MM.1S (cell line): ENCODE data around the gene SLC1A1.

Experiments
- DNase-seq: peaks from one replicate; pipeline ENCODE4 v3.0.0-alpha.2; 2015
- H2AFZ ChIP-seq: fragments of 300-600 bp; sonication (generic); 2 replicates; pipeline ENCODE4 v1.6.0; 2016; ENCODE audit warnings: antibody characterized with exemption, low read length
- H3F3A ChIP-seq: fragments of 300-600 bp; sonication (generic); 2 replicates; pipeline ENCODE4 v1.6.1; 2016; ENCODE audit warnings: mild to moderate bottlenecking, antibody characterized with exemption, low read length, moderate library complexity, mixed read lengths; ENCODE audit not compliant: insufficient read depth
- H3K27ac ChIP-seq: fragments of 300-600 bp; sonication (generic); 2 replicates; pipeline ENCODE4 v1.5.1; 2016; ENCODE audit warnings: mild to moderate bottlenecking, low read length
- H3K27me3 ChIP-seq: fragments of 300-600 bp; sonication (generic); replicated peaks from 2 replicates; pipeline ENCODE4 v1.6.0; 2016; ENCODE audit warnings: low read length; ENCODE audit not compliant: insufficient read depth
- H3K36me3 ChIP-seq: fragments of 300-600 bp; sonication (generic); replicated peaks from 2 replicates; pipeline ENCODE4 v1.6.1; 2016; ENCODE audit warnings: mild to moderate bottlenecking, low read length, mixed read lengths; ENCODE audit not compliant: insufficient read depth
- H3K4me1 ChIP-seq: fragments of 300-600 bp; sonication (generic); 2 replicates; pipeline ENCODE4 v1.6.1; 2016; ENCODE audit warnings: low read length, mixed read lengths
- H3K4me2 ChIP-seq: fragments of 300-600 bp; sonication (generic); 2 replicates; pipeline ENCODE4 v1.6.0; 2016; ENCODE audit warnings: low read depth, low read length
- H3K4me3 ChIP-seq: fragments of 300-600 bp; sonication (generic); 2 replicates; pipeline ENCODE4 v1.5.1; 2016; ENCODE audit warnings: low read length, mixed read lengths
- H3K79me2 ChIP-seq: fragments of 300-600 bp; sonication (generic); 2 replicates; pipeline ENCODE4 v1.6.1; 2016; ENCODE audit warnings: mixed run types, low read length, mixed read lengths
- H3K9ac ChIP-seq: fragments of 300-600 bp; sonication (generic); 2 replicates; pipeline ENCODE4 v1.6.1; 2016; ENCODE audit warnings: low read length, mixed read lengths
- H3K9me2 ChIP-seq: fragments of 300-600 bp; sonication (generic); replicated peaks from 2 replicates; pipeline ENCODE4 v1.6.1; 2016; ENCODE audit warnings: mild to moderate bottlenecking, low read length, mixed read lengths; ENCODE audit not compliant: insufficient read depth
- H3K9me3 ChIP-seq: fragments of 300-600 bp; sonication (generic); replicated peaks from 2 replicates; pipeline ENCODE4 v1.6.1; 2016; ENCODE audit warnings: mild to moderate bottlenecking, low read length, mixed read lengths; ENCODE audit not compliant: insufficient read depth
- H4K20me1 ChIP-seq: fragments of 300-600 bp; sonication (generic); 2 replicates; pipeline ENCODE4 v1.6.1; 2016; ENCODE audit warnings: mild to moderate bottlenecking, low read length, moderate library complexity, mixed read lengths; ENCODE audit not compliant: insufficient read depth
- CTCF ChIP-seq: fragments of 300-600 bp; sonication (generic); IDR thresholded peaks from 2 replicates; pipeline ENCODE4 v1.5.1; 2016; ENCODE audit warnings: antibody characterized with exemption, low read length, mixed read lengths
- EZH2 ChIP-seq: fragments of 300-600 bp; sonication (generic); optimal IDR thresholded peaks from 2 replicates; pipeline ENCODE3; 2017; ENCODE audit warnings: low read depth, mild to moderate bottlenecking, antibody characterized with exemption, low read length, mixed read lengths
- EZH2phosphoT487 ChIP-seq: fragments of 300-600 bp; sonication (generic); IDR thresholded peaks from 2 replicates; pipeline ENCODE4 v1.6.1; 2018; ENCODE audit warnings: antibody characterized with exemption, low read length

Gene SLC1A1

GRCh38 chr9:4588721-4589120 is 98.5 kb downstream of the SLC1A1 start:
- DNase-seq: no peak

GRCh38 chr9:4590430-4591122 is 100.3 kb downstream of the SLC1A1 start:
- TF ChIP-seq CTCF (no peak), EZH2phosphoT487 (no peak), EZH2 (no peak)
- no peak overlapping the region for H3K4me2 ChIP-seq
- no peak for DNase-seq
- H3K9me3 ChIP-seq: no peaks in the 10 kb centered on the region
- no peaks in the 10 kb centered on the region for H3K79me2 ChIP-seq
- no peaks in the 10 kb centered on the region for H3K27me3 ChIP-seq
- no peaks in the 10 kb centered on the region for H3F3A ChIP-seq
- H3K27ac ChIP-seq: no peak overlapping the region
- H2AFZ ChIP-seq: no peak overlapping the region
- H3K36me3 ChIP-seq: no peaks in the 10 kb centered on the region
- H4K20me1 ChIP-seq: no peaks in the 10 kb centered on the region
- no peaks in the 10 kb centered on the region for H3K4me1 ChIP-seq
- H3K9ac ChIP-seq: no peak overlapping the region
- H3K4me3 ChIP-seq: no peak overlapping the region
- H3K9me2 ChIP-seq: no peaks in the 10 kb centered on the region

More at GRCh38 chr9:4588721-4589120, 98.5 kb downstream of the SLC1A1 start:
- TF ChIP-seq EZH2: no peak
- Histone ChIP-seq H3K27ac (no peak overlapping the region), H3K4me1 (no peaks in the 10 kb centered on the region), H3K9ac (no peak overlapping the region), H3K4me3 (no peak overlapping the region), H2AFZ (no peak overlapping the region), H3K4me2 (no peak overlapping the region), H3K79me2 (no peaks in the 10 kb centered on the region), H3K36me3 (no peaks in the 10 kb centered on the region), H3F3A (no peaks in the 10 kb centered on the region), H4K20me1 (no peaks in the 10 kb centered on the region), H3K9me2 (no peaks in the 10 kb centered on the region), H3K9me3 (no peaks in the 10 kb centered on the region), H3K27me3 (no peaks in the 10 kb centered on the region)

- Histone ChIP-seq H3K36me3 (no peaks in the 10 kb centered on the region), H3K27me3 (no peaks in the 10 kb centered on the region), H3K79me2 (no peaks in the 10 kb centered on the region), H3K9me3 (no peaks in the 10 kb centered on the region), H3K4me2 (no peak overlapping the region), H3K4me3 (no peak overlapping the region), H2AFZ (no peak overlapping the region), H3K9ac (no peak overlapping the region), H4K20me1 (no peaks in the 10 kb centered on the region), H3K9me2 (no peaks in the 10 kb centered on the region), H3K4me1 (no peaks in the 10 kb centered on the region), H3K27ac (no peak overlapping the region), H3F3A (no peaks in the 10 kb centered on the region)
- TF ChIP-seq EZH2phosphoT487: no peak
- no peak for DNase-seq
Observed at GRCh38 chr9:4591123-4591500, 100.8 kb downstream of the SLC1A1 start.

GRCh38 chr9:4592295-4592694 is 102.0 kb downstream of the SLC1A1 start:
- no peak for DNase-seq
- no peaks in the 10 kb centered on the region for H3F3A ChIP-seq
- no peaks in the 10 kb centered on the region for H3K36me3 ChIP-seq
- H3K4me2 ChIP-seq: no peak overlapping the region
- H3K4me1 ChIP-seq: no peaks in the 10 kb centered on the region
- no peak overlapping the region for H2AFZ ChIP-seq
- no peaks in the 10 kb centered on the region for H3K9me2 ChIP-seq
- no peaks in the 10 kb centered on the region for H3K27me3 ChIP-seq
- no peak overlapping the region for H3K9ac ChIP-seq
- H3K27ac ChIP-seq: no peak overlapping the region
- no peak overlapping the region for H3K4me3 ChIP-seq
- no peaks in the 10 kb centered on the region for H3K9me3 ChIP-seq
- TF ChIP-seq CTCF (no peak), EZH2 (no peak), EZH2phosphoT487 (no peak)
- no peaks in the 10 kb centered on the region for H3K79me2 ChIP-seq
- no peaks in the 10 kb centered on the region for H4K20me1 ChIP-seq
